C4-2B (cell line): ENCODE results near the gene MAP1LC3B.

ENCODE experiments used
- ZFX ChIP-seq: fragments of 450-650 bp; IDR thresholded peaks from 2 replicates; pipeline ENCODE4 v1.6.1; 2017
- TF ChIP-seq, protein P1 (sequence below): fragments of 450-650 bp; conservative IDR thresholded peaks from 2 replicates; pipeline ENCODE4 v1.5.1; 2017; ENCODE audit warnings: mild to moderate bottlenecking

DNA sequence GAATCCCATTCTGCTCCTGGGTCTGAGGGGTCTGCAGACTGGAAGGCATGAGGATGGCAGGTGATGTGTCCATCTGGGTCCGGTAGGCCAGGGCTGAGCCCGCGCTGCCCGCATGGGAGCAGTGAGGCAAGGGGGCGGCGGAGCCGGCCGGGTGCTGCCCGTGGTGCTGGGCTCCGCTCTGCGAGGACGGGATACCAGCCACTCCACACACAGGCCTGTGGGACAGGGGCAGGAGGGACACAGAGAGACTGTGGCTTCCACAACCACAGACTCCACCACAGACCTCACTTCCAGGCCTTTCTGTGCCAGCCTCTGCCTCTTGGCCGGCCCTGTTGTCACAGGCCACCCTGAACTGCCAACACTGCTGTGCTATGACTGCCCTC is 25.4 kb downstream of the MAP1LC3B start:
- TF ChIP-seq, protein P1, sequence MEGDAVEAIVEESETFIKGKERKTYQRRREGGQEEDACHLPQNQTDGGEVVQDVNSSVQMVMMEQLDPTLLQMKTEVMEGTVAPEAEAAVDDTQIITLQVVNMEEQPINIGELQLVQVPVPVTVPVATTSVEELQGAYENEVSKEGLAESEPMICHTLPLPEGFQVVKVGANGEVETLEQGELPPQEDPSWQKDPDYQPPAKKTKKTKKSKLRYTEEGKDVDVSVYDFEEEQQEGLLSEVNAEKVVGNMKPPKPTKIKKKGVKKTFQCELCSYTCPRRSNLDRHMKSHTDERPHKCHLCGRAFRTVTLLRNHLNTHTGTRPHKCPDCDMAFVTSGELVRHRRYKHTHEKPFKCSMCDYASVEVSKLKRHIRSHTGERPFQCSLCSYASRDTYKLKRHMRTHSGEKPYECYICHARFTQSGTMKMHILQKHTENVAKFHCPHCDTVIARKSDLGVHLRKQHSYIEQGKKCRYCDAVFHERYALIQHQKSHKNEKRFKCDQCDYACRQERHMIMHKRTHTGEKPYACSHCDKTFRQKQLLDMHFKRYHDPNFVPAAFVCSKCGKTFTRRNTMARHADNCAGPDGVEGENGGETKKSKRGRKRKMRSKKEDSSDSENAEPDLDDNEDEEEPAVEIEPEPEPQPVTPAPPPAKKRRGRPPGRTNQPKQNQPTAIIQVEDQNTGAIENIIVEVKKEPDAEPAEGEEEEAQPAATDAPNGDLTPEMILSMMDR: no peak
- TF ChIP-seq ZFX: no peak
